HG03460 (cell line): ENCODE measurements around the gene TAPBPL.
"Not testable (repeated sequence)": the region's sequence is repeated elsewhere in the genome, so short reads cannot be mapped to it uniquely, and the experiment has no call there.

Source experiments
- ATAC-seq: cut with Tn5 transposase; IDR thresholded peaks from one replicate; pipeline ENCODE4 v1.9.1; 2021; ENCODE audit not compliant: unreplicated experiment

TAPBPL gene

GRCh38 chr12:6489449-6489848, 37.6 kb downstream of the TAPBPL start:
- no peak for ATAC-seq

- ATAC-seq, result not testable (repeated sequence)
Observed at GRCh38 chr12:6490673-6491072, 38.8 kb downstream of the TAPBPL start.

GRCh38 chr12:6492838-6493496, 41.1 kb downstream of the TAPBPL start, which contains the start of gene MRPL51:
MRPL51 (minus strand) TSS chr12:6493262; CDS start chr12:6493136, 126 bp downstream.
- ATAC-seq, result peak; percentile 69

GRCh38 chr12:6493497-6494257, 41.8 kb downstream of the TAPBPL start, which contains the start of gene NCAPD2:
NCAPD2 (plus strand) TSS chr12:6494102; CDS start chr12:6495099, 997 bp downstream.
- ATAC-seq, result peak; percentile 78

- ATAC-seq, result peak; percentile 26
Observed at GRCh38 chr12:6494258-6494743, 42.5 kb downstream of the TAPBPL start.

- no peak for ATAC-seq
Observed at GRCh38 chr12:6494968-6495367, 43.1 kb downstream of the TAPBPL start.

GRCh38 chr12:6497291-6497690, 45.4 kb downstream of the TAPBPL start:
- ATAC-seq, result not testable (repeated sequence)

- no peak for ATAC-seq
Observed at GRCh38 chr12:6500466-6500865, 48.6 kb downstream of the TAPBPL start.

- ATAC-seq, result no peak
Observed at GRCh38 chr12:6507102-6507998, 55.5 kb downstream of the TAPBPL start.

- no peak for ATAC-seq
Observed at GRCh38 chr12:6508087-6508486, 56.2 kb downstream of the TAPBPL start.
